ENCODE data around the gene KATNBL1. TPM values are rescaled to one million over a fixed set of nuclear protein-coding genes. Genes with fewer than 3 reads are reported as not detected.

Gene KATNBL1
- total RNA-seq, 1 donor from 2014 or later = 16.8 TPM

Other genes with a start within 250 kb of the KATNBL1 start
- gene CHRM5, start 241.6 kb downstream of the KATNBL1 start, total RNA-seq = not detected
- 30.6 TPM for gene AVEN, start 170.9 kb downstream of the KATNBL1 start, total RNA-seq
- 59.3 TPM for gene EMC7, start 108.2 kb downstream of the KATNBL1 start, total RNA-seq
- 1.3 TPM for gene PGBD4, start 108.0 kb downstream of the KATNBL1 start, total RNA-seq
- 87.4 TPM for gene EMC4, start 14.9 kb upstream of the KATNBL1 start, total RNA-seq
- gene SLC12A6, start 127.7 kb upstream of the KATNBL1 start, total RNA-seq = 24.9 TPM
- gene NOP10, start 133.0 kb upstream of the KATNBL1 start, total RNA-seq = 136 TPM
- not detected for gene NUTM1, start 133.2 kb upstream of the KATNBL1 start, total RNA-seq
- 82.4 TPM for gene LPCAT4, start 157.1 kb upstream of the KATNBL1 start, total RNA-seq
- 14.3 TPM for gene GOLGA8A, start 227.7 kb upstream of the KATNBL1 start, total RNA-seq

Measured in Right ventricle myocardium superior (tissue), 1 donor.